Kidney epithelial cell (primary cell): Measurements from ENCODE around the gene IQSEC1. TPM values are rescaled to one million over a fixed set of nuclear protein-coding genes. Genes with fewer than 3 reads are reported as not detected.

Experiments used
- DNase-seq: peaks from one replicate; pipeline ENCODE4 v3.0.0-alpha.2; 2010; ENCODE audit warnings: low read depth
- H3K27me3 ChIP-seq: 2 replicates; pipeline ENCODE4 v1.6.0; 2011; ENCODE audit warnings: low read length; ENCODE audit not compliant: control insufficient read depth, insufficient read depth
- H3K36me3 ChIP-seq: 2 replicates; pipeline ENCODE4 v1.5.1; 2011; ENCODE audit warnings: low read length; ENCODE audit not compliant: control insufficient read depth, insufficient read depth
- H3K4me3 ChIP-seq: 2 replicates; pipeline ENCODE4 v1.5.1; 2011; ENCODE audit warnings: low read depth, mild to moderate bottlenecking, control low read depth, low read length
- CTCF ChIP-seq: IDR thresholded peaks from 2 replicates; pipeline ENCODE4 v1.5.1; 2011; ENCODE audit warnings: mild to moderate bottlenecking, moderate library complexity, low read length, control low read depth, inconsistent platforms; ENCODE audit not compliant: insufficient read depth, poor library complexity, severe bottlenecking
- total RNA-seq: library from RNA; depleted of rRNA; stranded (reverse); fragments of >200 nt; gene quantifications from 2 replicates; pipeline ENCODE4 v1.2.3, GENCODE V29; 2015

Gene IQSEC1
- total RNA-seq, 1 donor from 2014 or later, result 14.9 TPM

GRCh38 chr3:13109516-13109915 is 36.3 kb upstream of the IQSEC1 start:
- Histone ChIP-seq H3K27me3 (peaks cover 8% of the 10 kb centered on the region), H3K36me3 (no peaks in the 10 kb centered on the region), H3K4me3 (no peak overlapping the region)
- DNase-seq, result no peak
- TF ChIP-seq CTCF, result no peak

GRCh38 chr3:13108861-13109260 is 35.6 kb upstream of the IQSEC1 start:
- no peak for DNase-seq
- no peaks in the 10 kb centered on the region for H3K36me3 ChIP-seq
- TF ChIP-seq CTCF, result no peak
- H3K4me3 ChIP-seq, result no peak overlapping the region
- H3K27me3 ChIP-seq, result peaks cover 8% of the 10 kb centered on the region

- no peak for DNase-seq
- no peak for TF ChIP-seq CTCF
- Histone ChIP-seq H3K36me3 (no peaks in the 10 kb centered on the region), H3K27me3 (peaks cover 7% of the 10 kb centered on the region), H3K4me3 (no peak overlapping the region)
Measured at GRCh38 chr3:13107661-13108060, 34.4 kb upstream of the IQSEC1 start.

GRCh38 chr3:13106308-13107001 is 33.2 kb upstream of the IQSEC1 start:
- no peak for TF ChIP-seq CTCF
- Histone ChIP-seq H3K27me3 (peaks cover 5% of the 10 kb centered on the region), H3K4me3 (no peak overlapping the region), H3K36me3 (no peaks in the 10 kb centered on the region)
- peak; percentile 26 for DNase-seq

- H3K36me3 ChIP-seq, result no peaks in the 10 kb centered on the region
Measured at GRCh38 chr3:13105896-13106250, 32.6 kb upstream of the IQSEC1 start.

More at GRCh38 chr3:13105896-13106250, 32.6 kb upstream of the IQSEC1 start:
- TF ChIP-seq CTCF, result peak; percentile 13
- Histone ChIP-seq H3K4me3 (no peak overlapping the region), H3K27me3 (peaks cover 5% of the 10 kb centered on the region)
- DNase-seq, result no peak
